GM10266 (cell line): ENCODE results near the gene FAM222B.

Source experiments
- DNase-seq: peaks from one replicate; pipeline ENCODE4 v3.0.0; 2012; ENCODE audit errors: extremely low spot score
- CTCF ChIP-seq: IDR thresholded peaks from 2 replicates; pipeline ENCODE4 v1.5.1; 2012; ENCODE audit warnings: mild to moderate bottlenecking, low read depth; ENCODE audit not compliant: control insufficient read depth, insufficient read depth; ENCODE audit errors: missing control alignments

Gene FAM222B

GRCh38 chr17:28885363-28885762 is 42.8 kb upstream of the FAM222B start:
- DNase-seq = no peak
- no peak for TF ChIP-seq CTCF

- TF ChIP-seq CTCF = no peak
Observed at GRCh38 chr17:28883967-28884702, 41.5 kb upstream of the FAM222B start.

GRCh38 chr17:28882154-28882895 is 39.7 kb upstream of the FAM222B start:
- DNase-seq = no peak
- no peak for TF ChIP-seq CTCF

More at GRCh38 chr17:28883967-28884702, 41.5 kb upstream of the FAM222B start:
- no peak for DNase-seq

GRCh38 chr17:28881533-28882056 is 39.0 kb upstream of the FAM222B start:
- DNase-seq = no peak
- no peak for TF ChIP-seq CTCF

- DNase-seq = no peak
- TF ChIP-seq CTCF = no peak
Observed at GRCh38 chr17:28880572-28880945, 38.0 kb upstream of the FAM222B start.

GRCh38 chr17:28879886-28880571 is 37.4 kb upstream of the FAM222B start:
- no peak for TF ChIP-seq CTCF
- DNase-seq = no peak

- TF ChIP-seq CTCF = peak; percentile 40
- no peak for DNase-seq
Observed at GRCh38 chr17:28878981-28879380, 36.4 kb upstream of the FAM222B start.
